ENCODE data around the gene DRAP1. TPM values are rescaled to one million over a fixed set of nuclear protein-coding genes. Genes with fewer than 3 reads are reported as not detected.

Gene DRAP1
- polyA plus RNA-seq, 1 donor, result 74.8 TPM

- peak; percentile 96 for DNase-seq (ENCODE audit: low read depth)
Measured at GRCh38 chr11:65961267-65962140, 42.3 kb downstream of the DRAP1 start, which contains the start of gene SART1. TSS of gene SART1 (plus strand) at chr11:65961734. CDS start at chr11:65961781, 47 bp downstream.

DNA sequence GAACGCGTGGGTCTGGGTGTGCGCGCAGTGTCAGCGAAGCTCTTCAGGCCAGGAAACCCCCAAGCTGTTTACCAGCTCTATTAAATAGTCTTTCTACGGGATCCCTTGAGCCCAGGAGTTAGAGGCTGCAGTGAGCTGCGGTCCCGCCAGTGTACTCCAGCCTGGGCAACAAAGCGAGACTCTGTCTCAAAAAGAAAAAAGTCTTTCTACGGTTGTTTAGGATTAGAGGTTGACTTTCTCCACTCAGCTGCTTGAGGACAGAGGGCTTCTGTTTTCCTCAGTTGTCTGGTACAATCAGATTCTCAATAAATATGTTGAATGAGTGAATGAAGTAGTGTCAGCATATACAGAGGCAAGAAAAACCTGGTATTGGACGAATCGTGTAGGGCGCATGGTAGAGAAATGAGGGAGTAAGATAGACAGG lies 42.9 kb downstream of the DRAP1 start:
- no peak for DNase-seq (ENCODE audit: low read depth)

- DNase-seq (ENCODE audit: low read depth), result no peak
Measured at GRCh38 chr11:65964906-65965305, 45.7 kb downstream of the DRAP1 start.

GRCh38 chr11:65965986-65966762 lies 46.9 kb downstream of the DRAP1 start:
- DNase-seq (ENCODE audit: low read depth), result no peak

GRCh38 chr11:65967329-65967934 lies 48.2 kb downstream of the DRAP1 start:
- DNase-seq (ENCODE audit: low read depth), result no peak

- no peak for DNase-seq (ENCODE audit: low read depth)
Measured at GRCh38 chr11:65968600-65969482, 49.6 kb downstream of the DRAP1 start.

Other genes with a start within 250 kb of the DRAP1 start
- gene KAT5, start 207.2 kb upstream of the DRAP1 start, polyA plus RNA-seq (ENCODE audit: insufficient read length), result 38.0 TPM
- 30.2 TPM for gene RNASEH2C, start 198.6 kb upstream of the DRAP1 start, polyA plus RNA-seq (ENCODE audit: insufficient read length)
- gene AP5B1, start 138.4 kb upstream of the DRAP1 start, polyA plus RNA-seq (ENCODE audit: insufficient read length), result 1.5 TPM
- not detected for gene OVOL1, start 132.4 kb upstream of the DRAP1 start, polyA plus RNA-seq (ENCODE audit: insufficient read length)
- 1.8 TPM for gene SNX32, start 85.5 kb upstream of the DRAP1 start, polyA plus RNA-seq (ENCODE audit: insufficient read length)
- 578 TPM for gene CFL1, start 61.2 kb upstream of the DRAP1 start, polyA plus RNA-seq (ENCODE audit: insufficient read length)
- 43.9 TPM for gene MUS81, start 59.0 kb upstream of the DRAP1 start, polyA plus RNA-seq (ENCODE audit: insufficient read length)
- 82.6 TPM for gene EFEMP2, start 46.6 kb upstream of the DRAP1 start, polyA plus RNA-seq (ENCODE audit: insufficient read length)
- 1.3 TPM for gene CTSW, start 39.6 kb upstream of the DRAP1 start, polyA plus RNA-seq (ENCODE audit: insufficient read length)
- 55.8 TPM for gene FIBP, start 31.0 kb upstream of the DRAP1 start, polyA plus RNA-seq (ENCODE audit: insufficient read length)
- gene CCDC85B, start 28.8 kb upstream of the DRAP1 start, polyA plus RNA-seq (ENCODE audit: insufficient read length), result 14.7 TPM
- gene FOSL1, start 19.0 kb upstream of the DRAP1 start, polyA plus RNA-seq (ENCODE audit: insufficient read length), result not detected
- 33.1 TPM for gene C11orf68, start 364 bp upstream of the DRAP1 start, polyA plus RNA-seq (ENCODE audit: insufficient read length)
- 0.25 TPM for gene TSGA10IP, start 26.1 kb downstream of the DRAP1 start, polyA plus RNA-seq (ENCODE audit: insufficient read length)
- gene SART1, start 42.3 kb downstream of the DRAP1 start, polyA plus RNA-seq (ENCODE audit: insufficient read length), result 36.2 TPM
- gene EIF1AD, start 82.7 kb downstream of the DRAP1 start, polyA plus RNA-seq (ENCODE audit: insufficient read length), result 18.5 TPM
- gene BANF1, start 83.1 kb downstream of the DRAP1 start, polyA plus RNA-seq (ENCODE audit: insufficient read length), result 218 TPM
- not detected for gene CST6, start 92.6 kb downstream of the DRAP1 start, polyA plus RNA-seq (ENCODE audit: insufficient read length)
- 0.27 TPM for gene CATSPER1, start 107.1 kb downstream of the DRAP1 start, polyA plus RNA-seq (ENCODE audit: insufficient read length)
- gene GAL3ST3, start 129.7 kb downstream of the DRAP1 start, polyA plus RNA-seq (ENCODE audit: insufficient read length), result 0.78 TPM
- gene SF3B2, start 132.9 kb downstream of the DRAP1 start, polyA plus RNA-seq (ENCODE audit: insufficient read length), result 121 TPM
- gene PACS1, start 150.8 kb downstream of the DRAP1 start, polyA plus RNA-seq (ENCODE audit: insufficient read length), result 28.3 TPM